Gastrocnemius medialis (tissue), 4 donors: ENCODE measurements around the gene UTS2B.
"Not testable (repeated sequence)": the region's sequence is repeated elsewhere in the genome, so short reads cannot be mapped to it uniquely, and the experiment has no call there.

ENCODE experiments used
- POLR2A ChIP-seq, 2 donors: fragments of 450-650 bp; IDR thresholded peaks; one replicate each; pipeline ENCODE4 v1.6.1; 2017; ENCODE audit warnings: antibody characterized with exemption in 2 of 2, mild to moderate bottlenecking in 2 of 2, moderate library complexity in 2 of 2
- TF ChIP-seq, protein P1 (sequence below), 5 experiments: fragments of 450-650 bp in 3 of 5; fragments of 200-600 bp in 2 of 5; sonication (generic) in 2 of 5; IDR thresholded peaks in 4 of 5; conservative IDR thresholded peaks in 1 of 5; 1 replicate in 4 of 5; 2 replicates in 1 of 5; pipeline ENCODE4 v1.5.1; 2016 to 2019; ENCODE audit warnings: antibody characterized with exemption in 5 of 5, mild to moderate bottlenecking in 3 of 5, moderate library complexity in 3 of 5

DNA sequence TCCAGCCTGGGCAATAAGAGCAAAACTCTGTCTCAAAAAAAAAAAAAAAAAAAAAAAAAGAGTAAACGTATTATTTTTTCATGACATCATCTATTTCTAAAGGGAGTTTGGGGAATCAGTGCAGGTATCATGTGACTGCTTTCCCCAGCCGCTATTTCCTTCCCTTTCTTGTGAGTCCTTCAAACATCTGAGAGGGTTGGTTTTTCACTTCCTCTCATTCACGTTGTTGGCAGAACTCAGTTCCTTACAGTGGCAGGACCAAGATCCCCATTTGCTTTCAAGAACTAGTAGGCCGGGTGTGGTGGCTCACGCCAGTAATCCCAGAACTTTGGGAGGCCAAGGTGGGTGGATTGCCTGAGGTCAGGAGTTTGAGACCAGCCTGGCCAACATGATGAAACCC is 84.3 kb downstream of the UTS2B start:
- TF ChIP-seq POLR2A (IDR thresholded peaks at IDR 0.05), result not testable (repeated sequence)
- TF ChIP-seq, protein P1, sequence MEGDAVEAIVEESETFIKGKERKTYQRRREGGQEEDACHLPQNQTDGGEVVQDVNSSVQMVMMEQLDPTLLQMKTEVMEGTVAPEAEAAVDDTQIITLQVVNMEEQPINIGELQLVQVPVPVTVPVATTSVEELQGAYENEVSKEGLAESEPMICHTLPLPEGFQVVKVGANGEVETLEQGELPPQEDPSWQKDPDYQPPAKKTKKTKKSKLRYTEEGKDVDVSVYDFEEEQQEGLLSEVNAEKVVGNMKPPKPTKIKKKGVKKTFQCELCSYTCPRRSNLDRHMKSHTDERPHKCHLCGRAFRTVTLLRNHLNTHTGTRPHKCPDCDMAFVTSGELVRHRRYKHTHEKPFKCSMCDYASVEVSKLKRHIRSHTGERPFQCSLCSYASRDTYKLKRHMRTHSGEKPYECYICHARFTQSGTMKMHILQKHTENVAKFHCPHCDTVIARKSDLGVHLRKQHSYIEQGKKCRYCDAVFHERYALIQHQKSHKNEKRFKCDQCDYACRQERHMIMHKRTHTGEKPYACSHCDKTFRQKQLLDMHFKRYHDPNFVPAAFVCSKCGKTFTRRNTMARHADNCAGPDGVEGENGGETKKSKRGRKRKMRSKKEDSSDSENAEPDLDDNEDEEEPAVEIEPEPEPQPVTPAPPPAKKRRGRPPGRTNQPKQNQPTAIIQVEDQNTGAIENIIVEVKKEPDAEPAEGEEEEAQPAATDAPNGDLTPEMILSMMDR (IDR thresholded peaks at IDR 0.05 in 4 of 5, conservative IDR thresholded peaks at IDR 0.05 in 1 of 5), result not testable (repeated sequence)
